H1 (cell line): Measurements from ENCODE around the gene DIAPH2.

ENCODE experiments used
- ASH2L ChIP-seq: fragments of 200-600, 300-600 bp; sonication (generic); IDR thresholded peaks from one replicate; pipeline ENCODE4 v1.7.1; 2017; ENCODE audit warnings: low read length
- BCL11A ChIP-seq, 2 experiments: IDR thresholded peaks; one replicate each; pipeline ENCODE4 v1.6.1; 2011; ENCODE audit warnings: low read depth in 2 of 2, low read length in 2 of 2, mild to moderate bottlenecking in 2 of 2
- EP300 ChIP-seq, 2 experiments: IDR thresholded peaks; 1 replicate in 1 of 2; 2 replicates in 1 of 2; pipeline ENCODE4 v1.6.1; 2011 to 2012; ENCODE audit warnings: low read depth in 2 of 2, low read length in 2 of 2, mild to moderate bottlenecking in 2 of 2, borderline replicate concordance in 1 of 2, inconsistent platforms in 1 of 2, moderate library complexity in 1 of 2
- JUN ChIP-seq: IDR thresholded peaks from 2 replicates; pipeline ENCODE4 v1.6.1; 2011; ENCODE audit warnings: low read depth, mild to moderate bottlenecking, improper control_type of control experiment, low read length
- KDM5A ChIP-seq: fragments of 200-600 bp; IDR thresholded peaks from 2 replicates; pipeline ENCODE4 v1.7.1; 2012; ENCODE audit warnings: mild to moderate bottlenecking, low read length, inconsistent platforms, mixed read lengths
- POLR2A ChIP-seq, 2 experiments: IDR thresholded peaks; 1 replicate in 1 of 2; 2 replicates in 1 of 2; pipeline ENCODE4 v1.6.1; 2011; ENCODE audit warnings: low read depth in 2 of 2, low read length in 2 of 2, mild to moderate bottlenecking in 2 of 2; ENCODE audit errors: control extremely low read depth in 1 of 2
- RFX5 ChIP-seq: IDR thresholded peaks from 2 replicates; pipeline ENCODE4 v1.6.1; 2011; ENCODE audit warnings: low read depth, low read length, improper control_type of control experiment, borderline replicate concordance
- SIRT6 ChIP-seq: IDR thresholded peaks from one replicate; pipeline ENCODE4 v1.7.1; 2012; ENCODE audit warnings: low read length, inconsistent platforms
- SUZ12 ChIP-seq: fragments of 200-600 bp; sonication (generic); IDR thresholded peaks from 2 replicates; pipeline ENCODE4 v1.6.1; 2012; ENCODE audit warnings: mild to moderate bottlenecking, inconsistent platforms, low read length, moderate library complexity, mixed read lengths
- ZNF274 ChIP-seq: IDR thresholded peaks from 2 replicates; pipeline ENCODE4 v1.7.0; 2012; ENCODE audit warnings: low read length, borderline replicate concordance; ENCODE audit errors: extremely low read depth
- TF ChIP-seq, protein P1 (sequence below): IDR thresholded peaks from 2 replicates; pipeline ENCODE4 v1.6.1; 2011; ENCODE audit warnings: low read depth, mild to moderate bottlenecking, low read length; ENCODE audit not compliant: insufficient read depth
- TF ChIP-seq, protein P2 (sequence below), 3 experiments: IDR thresholded peaks; 1 replicate in 2 of 3; 2 replicates in 1 of 3; pipeline versions ENCODE4 v1.5.1 to v1.6.1; 2011; ENCODE audit warnings: low read length in 3 of 3, mild to moderate bottlenecking in 3 of 3, inconsistent platforms in 2 of 3, low read depth in 1 of 3, moderate library complexity in 1 of 3; ENCODE audit not compliant: insufficient read depth in 1 of 3; ENCODE audit errors: control extremely low read depth in 1 of 3

DNA sequence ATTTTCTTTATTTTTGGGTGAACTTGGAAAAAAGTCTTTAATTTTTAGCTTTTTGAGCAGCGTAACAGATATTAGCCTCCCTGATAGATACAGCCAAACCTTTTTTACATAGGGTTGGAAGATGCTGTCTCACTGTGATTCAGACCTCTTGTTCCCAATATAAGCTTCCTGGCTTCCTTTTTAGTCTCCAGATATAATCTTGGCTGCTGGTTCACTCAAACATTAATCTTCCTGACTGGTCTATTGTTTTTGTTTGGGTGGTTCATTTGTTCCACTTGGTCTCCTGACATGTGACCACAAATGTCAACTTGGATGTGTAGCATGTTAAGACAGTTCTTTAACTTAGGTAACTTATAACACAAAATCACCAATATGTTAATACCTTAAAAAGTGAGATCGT, 222.1 kb downstream of the DIAPH2 start:
- TF ChIP-seq RFX5 (no peak), EP300 (IDR thresholded peaks at IDR 0.05; ENCODE audit: borderline replicate concordance in 1 of 2, low read depth in 2 of 2, low read length in 2 of 2) (no peak), SUZ12 (no peak), POLR2A (IDR thresholded peaks at IDR 0.05; ENCODE audit: control extremely low read depth in 1 of 2, low read depth in 2 of 2, low read length in 2 of 2) (no peak), JUN (no peak), KDM5A (no peak), ZNF274 (no peak), SIRT6 (no peak), BCL11A (IDR thresholded peaks at IDR 0.05; ENCODE audit: low read depth in 2 of 2, low read length in 2 of 2) (no peak), ASH2L (no peak)
- TF ChIP-seq, protein P1, sequence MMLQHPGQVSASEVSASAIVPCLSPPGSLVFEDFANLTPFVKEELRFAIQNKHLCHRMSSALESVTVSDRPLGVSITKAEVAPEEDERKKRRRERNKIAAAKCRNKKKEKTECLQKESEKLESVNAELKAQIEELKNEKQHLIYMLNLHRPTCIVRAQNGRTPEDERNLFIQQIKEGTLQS: no peak
- TF ChIP-seq, protein P2, sequence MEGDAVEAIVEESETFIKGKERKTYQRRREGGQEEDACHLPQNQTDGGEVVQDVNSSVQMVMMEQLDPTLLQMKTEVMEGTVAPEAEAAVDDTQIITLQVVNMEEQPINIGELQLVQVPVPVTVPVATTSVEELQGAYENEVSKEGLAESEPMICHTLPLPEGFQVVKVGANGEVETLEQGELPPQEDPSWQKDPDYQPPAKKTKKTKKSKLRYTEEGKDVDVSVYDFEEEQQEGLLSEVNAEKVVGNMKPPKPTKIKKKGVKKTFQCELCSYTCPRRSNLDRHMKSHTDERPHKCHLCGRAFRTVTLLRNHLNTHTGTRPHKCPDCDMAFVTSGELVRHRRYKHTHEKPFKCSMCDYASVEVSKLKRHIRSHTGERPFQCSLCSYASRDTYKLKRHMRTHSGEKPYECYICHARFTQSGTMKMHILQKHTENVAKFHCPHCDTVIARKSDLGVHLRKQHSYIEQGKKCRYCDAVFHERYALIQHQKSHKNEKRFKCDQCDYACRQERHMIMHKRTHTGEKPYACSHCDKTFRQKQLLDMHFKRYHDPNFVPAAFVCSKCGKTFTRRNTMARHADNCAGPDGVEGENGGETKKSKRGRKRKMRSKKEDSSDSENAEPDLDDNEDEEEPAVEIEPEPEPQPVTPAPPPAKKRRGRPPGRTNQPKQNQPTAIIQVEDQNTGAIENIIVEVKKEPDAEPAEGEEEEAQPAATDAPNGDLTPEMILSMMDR (IDR thresholded peaks at IDR 0.05; ENCODE audit: control extremely low read depth in 1 of 3, insufficient read depth in 1 of 3, low read depth in 1 of 3, low read length in 3 of 3): no peak
